Measurements from ENCODE around the gene TRPT1. TPM values are rescaled to one million over a fixed set of nuclear protein-coding genes. Genes with fewer than 3 reads are reported as not detected.

Gene TRPT1
- 20.8 and 29.8 TPM in 2 replicates for total RNA-seq

GRCh38 chr11:64225608-64226506, at the start of gene TRPT1, which contains the start of gene NUDT22:
Gene TRPT1, minus strand, starts transcription at chr11:64226186. Its CDS starts 326 bp downstream, at chr11:64225860.
Gene NUDT22, plus strand, starts transcription at chr11:64226274. Its CDS starts 379 bp downstream, at chr11:64226653.

GRCh38 chr11:64251016-64251752, 25.2 kb upstream of the TRPT1 start, which contains the start of gene PLCB3:
Gene PLCB3, plus strand, starts transcription at chr11:64251530. Its CDS starts 120 bp downstream, at chr11:64251650.

GRCh38 chr11:64246871-64247728, 21.1 kb upstream of the TRPT1 start, which contains the start of gene PPP1R14B:
Gene PPP1R14B, minus strand, starts transcription at chr11:64246943. Its CDS starts 270 bp downstream, at chr11:64246673.

GRCh38 chr11:64240435-64241240, 14.7 kb upstream of the TRPT1 start, which contains the start of gene FKBP2:
Gene FKBP2, plus strand, starts transcription at chr11:64241095. Its CDS starts 1,293 bp downstream, at chr11:64242388.

GRCh38 chr11:64233913-64234586, 8.1 kb upstream of the TRPT1 start, which contains the start of gene VEGFB:
Gene VEGFB, plus strand, starts transcription at chr11:64234584. Its CDS starts 250 bp downstream, at chr11:64234834.

GRCh38 chr11:64230171-64230984, 4.4 kb upstream of the TRPT1 start, which contains the start of gene DNAJC4:
Gene DNAJC4, plus strand, starts transcription at chr11:64230548. Its CDS starts 307 bp downstream, at chr11:64230855.

GRCh38 chr11:64206457-64207255, 19.3 kb downstream of the TRPT1 start, which contains the start of gene FERMT3:
Gene FERMT3, plus strand, starts transcription at chr11:64206721. Its CDS starts 644 bp downstream, at chr11:64207365.

GRCh38 chr11:64185693-64186491, 40.1 kb downstream of the TRPT1 start, which contains the start of gene STIP1:
Gene STIP1, plus strand, starts transcription at chr11:64186171. Its CDS starts 91 bp downstream, at chr11:64186262.

Other genes starting within 250 kb of the TRPT1 start
- gene OTUB1, start 239.7 kb downstream of the TRPT1 start, total RNA-seq = 32.6 and 36.7 TPM in 2 replicates
- gene FLRT1, start 190.3 kb downstream of the TRPT1 start, total RNA-seq = under 0.01 and 0.11 TPM in 2 replicates
- 12.3 and 13.9 TPM in 2 replicates for gene MACROD1, start 60.1 kb downstream of the TRPT1 start, total RNA-seq
- gene STIP1, start 40.0 kb downstream of the TRPT1 start, total RNA-seq = 84.9 and 87.6 TPM in 2 replicates
- 1.0 and 1.2 TPM in 2 replicates for gene FERMT3, start 19.5 kb downstream of the TRPT1 start, total RNA-seq
- 35.0 and 35.9 TPM in 2 replicates for gene NUDT22, start 88 bp upstream of the TRPT1 start, total RNA-seq
- gene DNAJC4, start 4.4 kb upstream of the TRPT1 start, total RNA-seq = 9.1 and 11.8 TPM in 2 replicates
- gene VEGFB, start 8.4 kb upstream of the TRPT1 start, total RNA-seq = 17.3 and 25.5 TPM in 2 replicates
- 32.5 and 35.7 TPM in 2 replicates for gene FKBP2, start 14.9 kb upstream of the TRPT1 start, total RNA-seq
- 104 and 126 TPM in 2 replicates for gene PPP1R14B, start 20.8 kb upstream of the TRPT1 start, total RNA-seq
- 19.5 and 20.3 TPM in 2 replicates for gene PLCB3, start 25.3 kb upstream of the TRPT1 start, total RNA-seq
- 61.0 and 65.3 TPM in 2 replicates for gene BAD, start 58.5 kb upstream of the TRPT1 start, total RNA-seq
- gene GPR137, start 59.7 kb upstream of the TRPT1 start, total RNA-seq = 10.6 and 11.1 TPM in 2 replicates
- gene KCNK4, start 65.1 kb upstream of the TRPT1 start, total RNA-seq = 0.11 TPM in 1 of 2 replicates, not detected in the other
- 0.13 TPM in 1 of 2 replicates, not detected in the other for gene CATSPERZ, start 74.2 kb upstream of the TRPT1 start, total RNA-seq
- gene ESRRA, start 79.3 kb upstream of the TRPT1 start, total RNA-seq = 17.6 and 18.7 TPM in 2 replicates
- gene TRMT112, start 91.4 kb upstream of the TRPT1 start, total RNA-seq = 109 and 165 TPM in 2 replicates
- gene PRDX5, start 91.9 kb upstream of the TRPT1 start, total RNA-seq = 218 and 224 TPM in 2 replicates
- 0.26 and 0.86 TPM in 2 replicates for gene CCDC88B, start 114.0 kb upstream of the TRPT1 start, total RNA-seq
- 26.3 and 38.2 TPM in 2 replicates for gene RPS6KA4, start 133.0 kb upstream of the TRPT1 start, total RNA-seq